Left renal pelvis (tissue), 4 donors: ENCODE data around the gene LAMA3. TPM values are rescaled to one million over a fixed set of nuclear protein-coding genes. Genes with fewer than 3 reads are reported as not detected.

Experiments
- polyA plus RNA-seq, 4 donors: library from polyadenylated mRNA; unstranded; fragments of 120-200 nt; gene quantifications; one replicate each; pipeline ENCODE4 v1.2.1, GENCODE V29; 2013; ENCODE audit not compliant: insufficient read length in 4 of 4

LAMA3 gene
- polyA plus RNA-seq, 4 donors = 1.5 to 3.1 (median 2.5) TPM

Other genes with a start within 250 kb of the LAMA3 start
- gene RIOK3, start 236.2 kb upstream of the LAMA3 start, polyA plus RNA-seq = 10 to 100 TPM; 66.7 to 86.8 (median 77.9) TPM
- gene RMC1, start 185.9 kb upstream of the LAMA3 start, polyA plus RNA-seq = 10 to 100 TPM; 14.9 to 29.9 (median 26.4) TPM
- gene NPC1, start 102.9 kb upstream of the LAMA3 start, polyA plus RNA-seq = 10 to 100 TPM; 17.4 to 26.7 (median 20.9) TPM
- 1 to 10 TPM in 3 of 4 donors, under 1 TPM in 1; 0.96 to 2.9 (median 1.0) TPM for gene ANKRD29, start 26.5 kb upstream of the LAMA3 start, polyA plus RNA-seq